ENCODE results near the gene BRD9.
"Not testable (repeated sequence)": the region's sequence is repeated elsewhere in the genome, so short reads cannot be mapped to it uniquely, and the experiment has no call there.

GRCh38 chr5:929182-929581 is 36.6 kb upstream of the BRD9 start:
- not testable (repeated sequence) for TF ChIP-seq CTCF (IDR thresholded peaks at IDR 0.05); POLR2A (IDR thresholded peaks at IDR 0.05; ENCODE audit: low read length); JUNB (IDR thresholded peaks at IDR 0.05); MAX (IDR thresholded peaks at IDR 0.05); JUN (IDR thresholded peaks at IDR 0.05)
